HEK293T (cell line): ENCODE data around the gene POLD2.

Source experiments
- CTCF ChIA-PET: fragments of 350-600 bp; formaldehyde crosslinking; extraction: SDS; loops from one replicate; lab custom pipeline; 2021; ENCODE audit warnings: antibody characterized with exemption, inconsistent platforms; lab: Yijun Ruan, JAX
- POLR2A ChIA-PET: fragments of 350-600 bp; formaldehyde crosslinking; extraction: SDS; loops from one replicate; lab custom pipeline; 2020; ENCODE audit warnings: antibody characterized with exemption, inconsistent platforms; lab: Yijun Ruan, JAX
- DNase-seq: peaks from one replicate; pipeline ENCODE4 v3.0.0; 2012; ENCODE audit warnings: mixed read lengths; ENCODE audit errors: extremely low spot score
- ARNT ChIP-seq: fragments of 450-650 bp; IDR thresholded peaks from 2 replicates; pipeline ENCODE4 v1.6.1; 2017; ENCODE audit warnings: mild to moderate bottlenecking
- BHLHE40 ChIP-seq: fragments of 450-650 bp; IDR thresholded peaks from 2 replicates; pipeline ENCODE4 v1.6.1; 2016; ENCODE audit warnings: mild to moderate bottlenecking, moderate library complexity, borderline replicate concordance
- CTBP1 ChIP-seq: fragments of 450-650 bp; IDR thresholded peaks from 2 replicates; pipeline ENCODE4 v1.6.1; 2016; ENCODE audit warnings: borderline replicate concordance
- ELF4 ChIP-seq: fragments of 450-650 bp; IDR thresholded peaks from 2 replicates; pipeline ENCODE4 v1.6.1; 2017; ENCODE audit warnings: antibody characterized with exemption
- FOXA1 ChIP-seq: fragments of 450-650 bp; IDR thresholded peaks from 2 replicates; pipeline ENCODE4 v1.6.1; 2016; ENCODE audit warnings: mild to moderate bottlenecking
- FOXK2 ChIP-seq: fragments of 450-650 bp; IDR thresholded peaks from 2 replicates; pipeline ENCODE4 v1.6.1; 2016; ENCODE audit warnings: mild to moderate bottlenecking
- FOXM1 ChIP-seq: fragments of 450-650 bp; IDR thresholded peaks from 2 replicates; pipeline ENCODE4 v1.6.1; 2017; ENCODE audit warnings: mild to moderate bottlenecking, borderline replicate concordance
- HDGF ChIP-seq: fragments of 450-650 bp; IDR thresholded peaks from 2 replicates; pipeline ENCODE4 v1.6.1; 2017; ENCODE audit warnings: antibody characterized with exemption, borderline replicate concordance
- L3MBTL2 ChIP-seq: fragments of 450-650 bp; conservative IDR thresholded peaks from 2 replicates; pipeline ENCODE4 v1.6.1; 2016; ENCODE audit warnings: mild to moderate bottlenecking
- LEF1 ChIP-seq: fragments of 450-650 bp; IDR thresholded peaks from 2 replicates; pipeline ENCODE4 v1.6.1; 2017; ENCODE audit warnings: mild to moderate bottlenecking, borderline replicate concordance
- NFRKB ChIP-seq: fragments of 450-650 bp; IDR thresholded peaks from 2 replicates; pipeline ENCODE4 v1.6.1; 2016; ENCODE audit warnings: mild to moderate bottlenecking, moderate library complexity
- SP1 ChIP-seq: fragments of 450-650 bp; IDR thresholded peaks from 2 replicates; pipeline ENCODE4 v1.6.1; 2017
- SUZ12 ChIP-seq: fragments of 450-650 bp; IDR thresholded peaks from 2 replicates; pipeline ENCODE4 v1.6.1; 2016; ENCODE audit warnings: mild to moderate bottlenecking
- TARDBP ChIP-seq: fragments of 450-650 bp; IDR thresholded peaks from 2 replicates; pipeline ENCODE4 v1.6.1; 2016
- ZNF384 ChIP-seq: fragments of 450-650 bp; IDR thresholded peaks from 2 replicates; pipeline ENCODE4 v1.6.1; 2016
- TF ChIP-seq, protein P1 (sequence below): fragments of 450-650 bp; IDR thresholded peaks from 2 replicates; pipeline ENCODE4 v1.6.1; 2016

Gene POLD2

DNA sequence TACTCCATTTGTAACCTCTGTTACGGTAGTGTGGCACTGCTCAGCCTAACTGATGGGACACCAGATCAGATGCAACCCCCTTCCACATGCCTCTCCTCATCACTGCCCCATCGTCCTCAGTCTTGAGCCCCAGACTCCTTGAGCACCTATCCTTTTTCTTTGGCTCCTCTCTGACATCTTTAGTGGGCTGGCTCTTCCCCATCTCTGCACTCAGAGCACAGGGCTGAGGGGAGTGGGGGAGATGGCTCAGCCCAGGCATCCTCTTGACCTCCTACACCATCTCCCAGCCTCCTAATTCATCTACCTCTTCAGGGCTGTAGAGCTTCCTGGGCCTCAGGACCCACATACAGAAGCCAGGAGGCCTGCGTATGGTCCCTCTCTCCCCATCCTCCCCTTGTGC is 39.6 kb downstream of the POLD2 start:
- CTCF ChIA-PET = no interaction called here
- no peak for TF ChIP-seq L3MBTL2
- no peak for TF ChIP-seq TARDBP
- no peak for TF ChIP-seq NFRKB
- no peak for TF ChIP-seq ARNT
- TF ChIP-seq SUZ12 = no peak
- no peak for TF ChIP-seq FOXM1
- TF ChIP-seq CTBP1 = no peak
- no peak for TF ChIP-seq ZNF384
- no peak for TF ChIP-seq ELF4
- no peak for TF ChIP-seq HDGF
- TF ChIP-seq FOXA1 = no peak
- no peak for TF ChIP-seq FOXK2
- TF ChIP-seq LEF1 = no peak
- no peak for TF ChIP-seq BHLHE40
- TF ChIP-seq SP1 = no peak
- TF ChIP-seq, protein P1, sequence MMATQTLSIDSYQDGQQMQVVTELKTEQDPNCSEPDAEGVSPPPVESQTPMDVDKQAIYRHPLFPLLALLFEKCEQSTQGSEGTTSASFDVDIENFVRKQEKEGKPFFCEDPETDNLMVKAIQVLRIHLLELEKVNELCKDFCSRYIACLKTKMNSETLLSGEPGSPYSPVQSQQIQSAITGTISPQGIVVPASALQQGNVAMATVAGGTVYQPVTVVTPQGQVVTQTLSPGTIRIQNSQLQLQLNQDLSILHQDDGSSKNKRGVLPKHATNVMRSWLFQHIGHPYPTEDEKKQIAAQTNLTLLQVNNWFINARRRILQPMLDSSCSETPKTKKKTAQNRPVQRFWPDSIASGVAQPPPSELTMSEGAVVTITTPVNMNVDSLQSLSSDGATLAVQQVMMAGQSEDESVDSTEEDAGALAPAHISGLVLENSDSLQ = no peak
- POLR2A ChIA-PET = interaction anchor here (1.3 kb wide), 1 partner anchor 8 kb away, joined by 3 read pairs; no protein-coding TSS in a partner anchor
- no peak for DNase-seq

DNA sequence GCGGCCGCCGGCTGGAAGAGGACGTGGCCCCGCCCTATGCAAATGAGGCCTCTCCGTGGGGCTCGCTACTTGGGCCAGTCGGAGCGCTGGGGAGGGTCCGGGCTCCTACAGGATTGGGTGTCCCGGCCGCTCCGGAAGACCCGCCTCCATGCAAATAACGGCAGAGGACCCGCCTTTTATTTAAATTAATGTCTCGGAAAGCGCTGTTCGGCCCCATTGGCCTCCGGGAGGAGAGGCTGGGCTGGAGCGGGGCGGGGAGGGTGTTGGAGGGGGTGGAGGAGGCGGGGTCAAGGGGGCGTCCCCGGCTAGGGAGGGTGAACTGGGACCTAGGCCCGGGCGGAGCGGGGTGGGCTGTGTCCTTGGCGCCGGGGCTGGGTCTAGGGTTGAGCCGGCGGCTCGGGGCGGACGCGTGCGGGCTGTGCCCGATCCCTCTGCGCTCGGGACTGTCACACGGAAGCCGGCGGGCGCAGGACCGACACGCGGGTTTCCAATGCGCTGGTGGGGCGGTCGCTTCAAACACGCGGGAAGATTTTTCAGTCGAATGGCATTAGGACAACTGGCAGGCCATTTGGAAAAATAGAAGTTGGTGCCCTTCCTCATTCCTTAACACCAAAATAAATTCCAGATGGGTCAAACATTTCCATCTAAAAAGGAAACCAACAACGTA is 40.7 kb downstream of the POLD2 start:
- ChIA-PET POLR2A (no interaction called here), CTCF (no interaction called here)
- peak; percentile 77 for TF ChIP-seq TARDBP
- peak; percentile 52 for TF ChIP-seq L3MBTL2
- TF ChIP-seq, protein P1 = no peak
- DNase-seq = peak; percentile 99

DNA sequence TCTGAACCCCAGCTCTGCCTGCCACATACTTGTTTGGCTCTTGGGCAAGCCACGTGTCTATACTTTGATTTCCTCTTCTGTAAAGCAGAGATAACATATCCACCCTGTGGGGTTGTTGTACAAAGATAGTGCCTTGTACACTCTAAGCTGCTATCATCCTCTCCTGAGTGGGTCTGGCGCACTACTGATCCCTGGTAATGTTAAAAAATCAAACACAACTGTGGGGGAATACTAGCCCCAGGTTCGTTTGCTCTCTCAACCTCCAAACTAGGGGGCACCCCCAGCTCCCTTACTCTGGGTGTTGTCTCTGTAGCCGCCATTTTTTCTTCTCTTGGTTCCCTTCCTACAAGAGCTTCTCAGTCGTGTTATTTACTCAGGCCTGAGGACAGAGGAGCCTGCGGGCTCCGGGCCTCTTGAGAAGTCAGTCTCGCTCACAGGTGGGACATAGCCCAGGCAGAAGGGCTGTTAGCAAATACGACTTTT is 42.0 kb downstream of the POLD2 start:
- CTCF ChIA-PET = interaction anchor here (1.4 kb wide), 1 partner anchor 9 kb away, joined by 5 read pairs; no protein-coding TSS in a partner anchor
- no peak for DNase-seq
- POLR2A ChIA-PET = interaction anchor here (1.7 kb wide), 1 partner anchor 42 kb away, joined by 9 read pairs; the partner anchor contains the start of gene POLD2

DNA sequence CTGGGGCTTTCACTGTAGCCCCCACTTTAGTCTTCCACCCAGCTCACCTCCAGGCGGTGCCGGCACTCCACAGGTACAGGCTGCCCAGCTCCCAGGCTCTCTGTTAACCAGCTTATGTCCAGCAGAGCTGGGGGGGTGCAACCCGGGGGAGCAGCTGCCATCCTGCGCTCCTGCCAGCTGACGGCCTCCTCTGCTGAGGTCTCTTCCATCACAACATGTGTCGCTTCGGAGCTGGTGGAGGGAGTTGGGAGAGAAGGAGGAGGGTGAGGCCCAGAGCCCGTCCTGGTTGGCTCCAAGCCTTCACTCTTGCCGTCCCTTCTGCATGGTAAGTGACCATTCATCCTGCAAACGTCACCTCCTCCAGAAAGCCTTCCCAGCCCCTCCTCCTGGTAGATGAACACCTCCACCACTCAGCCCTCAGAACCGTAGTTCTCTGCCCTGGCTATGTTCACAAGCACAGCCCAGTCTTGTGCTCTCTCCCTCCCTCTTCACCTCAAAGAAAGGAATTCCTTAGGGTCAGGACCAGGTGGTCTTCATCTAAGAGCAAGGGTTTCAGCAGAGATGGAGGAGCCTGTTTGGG is 42.6 kb downstream of the POLD2 start:
- DNase-seq = no peak
- no peak for TF ChIP-seq ZNF384
- TF ChIP-seq, protein P1 = no peak
- no peak for TF ChIP-seq FOXM1
- TF ChIP-seq TARDBP = no peak
- TF ChIP-seq SUZ12 = no peak
- POLR2A ChIA-PET = interaction anchor here (1.7 kb wide), 1 partner anchor 42 kb away, joined by 9 read pairs; the partner anchor contains the start of gene POLD2
- CTCF ChIA-PET = interaction anchor here (1.4 kb wide), 1 partner anchor 8 kb away, joined by 5 read pairs; no protein-coding TSS in a partner anchor

More for the DNA sequence above, 42.0 kb downstream of the POLD2 start:
- TF ChIP-seq ZNF384 (peak; percentile 36; the same call in 1 of the 2 replicates), LEF1 (no peak), HDGF (no peak), TARDBP (no peak), ARNT (no peak), FOXK2 (no peak), FOXM1 (no peak), ELF4 (no peak)
- TF ChIP-seq, protein P1 = no peak

DNA sequence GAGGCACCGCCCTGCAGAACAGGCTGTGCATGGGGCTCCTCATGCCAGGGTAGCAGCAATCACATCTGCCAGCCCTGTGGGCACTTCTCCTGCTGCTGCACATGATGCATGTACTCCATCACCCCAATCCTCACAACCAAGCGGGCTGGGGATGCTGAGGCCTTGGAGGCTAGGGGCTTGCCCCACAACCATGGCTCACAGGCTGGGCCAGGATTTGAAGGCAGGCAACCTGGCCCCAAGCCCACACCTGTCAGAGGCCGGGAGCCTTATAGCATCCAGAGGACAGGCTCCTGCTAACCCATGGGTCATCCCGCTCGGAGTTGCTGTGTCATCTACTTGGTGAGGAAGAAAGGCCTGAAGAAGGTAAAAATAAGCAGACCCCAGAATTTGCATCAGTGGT is 43.2 kb downstream of the POLD2 start:
- TF ChIP-seq, protein P1 = no peak
- TF ChIP-seq FOXK2 (no peak), CTBP1 (no peak), L3MBTL2 (no peak), SUZ12 (no peak), FOXM1 (no peak), FOXA1 (no peak), NFRKB (no peak), TARDBP (no peak), ZNF384 (no peak), ELF4 (no peak), LEF1 (no peak), SP1 (no peak), ARNT (no peak)
- no peak for DNase-seq
- ChIA-PET POLR2A (interaction anchor here (1.7 kb wide), 1 partner anchor 43 kb away, joined by 9 read pairs; the partner anchor contains the start of gene POLD2), CTCF (no interaction called here)
